Stimulated activated CD4-positive, alpha-beta T cell treated with anti-CD3 and anti-CD28 coated beads, Interleukin-1b, Interleukin-23, amount 100 ng/mL, for 1 hour (primary cell): ENCODE measurements around the gene C1orf159.

Experiments
- DNase-seq, 2 donors: peaks; one replicate each; pipeline ENCODE4 v3.0.0-alpha.2; 2020; ENCODE audit warnings: low read depth in 2 of 2

C1orf159 gene

GRCh38 chr1:1132042-1132950 lies 16.4 kb upstream of the C1orf159 start:
- no peak for DNase-seq

- DNase-seq, result no peak
These were observed 14.6 kb upstream of the C1orf159 start for GRCh38 chr1:1130206-1131120.

- DNase-seq, result no peak
These were observed 13.5 kb upstream of the C1orf159 start for GRCh38 chr1:1129381-1129821.

GRCh38 chr1:1128454-1129139 lies 12.7 kb upstream of the C1orf159 start:
- DNase-seq, result no peak

- no peak for DNase-seq
These were observed 11.9 kb upstream of the C1orf159 start for GRCh38 chr1:1127551-1128451.

GRCh38 chr1:1125945-1126344 lies 10.1 kb upstream of the C1orf159 start:
- DNase-seq, result no peak

GRCh38 chr1:1124786-1125642 lies 9.1 kb upstream of the C1orf159 start:
- no peak for DNase-seq

GRCh38 chr1:1124508-1124785 lies 8.6 kb upstream of the C1orf159 start:
- no peak for DNase-seq

GRCh38 chr1:1123581-1124507 lies 8.0 kb upstream of the C1orf159 start:
- DNase-seq, result no peak

- no peak for DNase-seq
These were observed 7.1 kb upstream of the C1orf159 start for GRCh38 chr1:1122981-1123480.

GRCh38 chr1:1122078-1122811 lies 6.4 kb upstream of the C1orf159 start:
- DNase-seq, result peak; percentile 69 to 75

- DNase-seq, result no peak
These were observed 5.8 kb upstream of the C1orf159 start for GRCh38 chr1:1121611-1122077.

- no peak for DNase-seq
These were observed 5.1 kb upstream of the C1orf159 start for GRCh38 chr1:1120866-1121591.

- no peak for DNase-seq
These were observed 4.2 kb upstream of the C1orf159 start for GRCh38 chr1:1120096-1120495.

- DNase-seq, result no peak
These were observed 3.5 kb upstream of the C1orf159 start for GRCh38 chr1:1119272-1119890.

- DNase-seq, result no peak
These were observed 3.0 kb upstream of the C1orf159 start for GRCh38 chr1:1118876-1119220.
